HepG2 (cell line): ENCODE results near the gene ZNF106. TPM values are rescaled to one million over a fixed set of nuclear protein-coding genes. Genes with fewer than 3 reads are reported as not detected.

Experiments
- CBX1 ChIP-seq: IDR thresholded peaks from one replicate; pipeline ENCODE4 v1.6.1; 2016; ENCODE audit warnings: antibody characterized with exemption, low read depth
- DMAP1 ChIP-seq: IDR thresholded peaks from 2 replicates; pipeline ENCODE4 v1.6.1; 2016
- FUBP1 ChIP-seq: sonication (generic); formaldehyde crosslinking; IDR thresholded peaks from 2 replicates; pipeline ENCODE4 v1.5.1; 2020; ENCODE audit warnings: missing genetic modification reagents, mild to moderate bottlenecking, borderline replicate concordance
- KLF15 ChIP-seq: sonication (generic); formaldehyde crosslinking; IDR thresholded peaks from 2 replicates; pipeline ENCODE4 v1.8.1; 2023; ENCODE audit warnings: borderline replicate concordance, mild to moderate bottlenecking, inconsistent platforms, missing genetic modification reagents, mixed read lengths
- PITX1 ChIP-seq: sonication (generic); formaldehyde crosslinking; IDR thresholded peaks from 2 replicates; pipeline ENCODE4 v1.5.1; 2020; ENCODE audit warnings: mild to moderate bottlenecking, missing genetic modification reagents
- SAP130 ChIP-seq: IDR thresholded peaks from 2 replicates; pipeline ENCODE4 v1.6.1; 2016; ENCODE audit warnings: low read depth
- TBX2 ChIP-seq: sonication (generic); formaldehyde crosslinking; IDR thresholded peaks from 2 replicates; pipeline ENCODE4 v1.5.0; 2020; ENCODE audit warnings: missing genetic modification reagents, mild to moderate bottlenecking, borderline replicate concordance
- ZBTB7A ChIP-seq: sonication (generic); formaldehyde crosslinking; IDR thresholded peaks from 2 replicates; pipeline ENCODE4 v1.8.0; 2022; ENCODE audit warnings: mild to moderate bottlenecking, missing genetic modification reagents
- ZNF225 ChIP-seq: sonication (generic); formaldehyde crosslinking; IDR thresholded peaks from 2 replicates; pipeline ENCODE4 v1.4.0; 2020; ENCODE audit warnings: mild to moderate bottlenecking, missing genetic modification reagents
- ZNF251 ChIP-seq: sonication (generic); formaldehyde crosslinking; IDR thresholded peaks from 2 replicates; pipeline ENCODE4 v1.9.0; 2021; ENCODE audit warnings: mild to moderate bottlenecking, missing genetic modification reagents
- ZNF576 ChIP-seq: sonication (generic); formaldehyde crosslinking; IDR thresholded peaks from 2 replicates; pipeline ENCODE4 v1.4.0; 2020; ENCODE audit warnings: mild to moderate bottlenecking, missing genetic modification reagents
- ZNF670 ChIP-seq: sonication (generic); formaldehyde crosslinking; IDR thresholded peaks from 2 replicates; pipeline ENCODE4 v1.8.0; 2022; ENCODE audit warnings: mild to moderate bottlenecking, missing genetic modification reagents, borderline replicate concordance
- ZNF710 ChIP-seq: sonication (generic); formaldehyde crosslinking; IDR thresholded peaks from 2 replicates; pipeline ENCODE4 v1.5.0; 2020; ENCODE audit warnings: mild to moderate bottlenecking, missing genetic modification reagents, borderline replicate concordance
- ZNF713 ChIP-seq: sonication (generic); formaldehyde crosslinking; IDR thresholded peaks from 2 replicates; pipeline ENCODE4 v1.4.0; 2020; ENCODE audit warnings: mild to moderate bottlenecking, missing genetic modification reagents
- polyA plus RNA-seq, 8 experiments: library from polyadenylated mRNA; depleted of rRNA in 3 of 8; stranded (reverse) in 7 of 8; unstranded in 1 of 8; fragments of >200 nt; fragmentation: Illumina TruSeq in 4 of 8; extraction: Trizol in 4 of 8; gene quantifications; 2 replicates each; pipeline versions ENCODE4 v1.2.1 to v1.2.3, GENCODE V29; 2011 to 2016; ENCODE audit warnings: low read depth in 4 of 8, missing spikeins in 1 of 8, mixed read lengths in 1 of 8; ENCODE audit not compliant: insufficient read depth in 1 of 8
- total RNA-seq, 5 experiments: library from RNA; depleted of rRNA; stranded (reverse); fragments of >200 nt; fragmentation: Illumina TruSeq; extraction: Trizol; gene quantifications; 2 replicates each; pipeline ENCODE4 v1.2.3, GENCODE V29; 2016; ENCODE audit warnings: low read depth in 1 of 5
- TF ChIP-seq, protein P1 (sequence below): sonication (generic); formaldehyde crosslinking; IDR thresholded peaks from 2 replicates; pipeline ENCODE4 v1.4.0; 2020; ENCODE audit warnings: missing genetic modification reagents, mild to moderate bottlenecking, borderline replicate concordance
- TF ChIP-seq, protein P2 (sequence below): sonication (generic); formaldehyde crosslinking; IDR thresholded peaks from 2 replicates; pipeline ENCODE4 v1.5.0; 2020; ENCODE audit warnings: mild to moderate bottlenecking, missing genetic modification reagents, borderline replicate concordance

Gene ZNF106
- total and polyA plus RNA-seq, 2 of the 13 experiments (the other 11 are each of a cell fraction or from before 2014, with no cell fraction given): 12.5 to 35.1 TPM

DNA sequence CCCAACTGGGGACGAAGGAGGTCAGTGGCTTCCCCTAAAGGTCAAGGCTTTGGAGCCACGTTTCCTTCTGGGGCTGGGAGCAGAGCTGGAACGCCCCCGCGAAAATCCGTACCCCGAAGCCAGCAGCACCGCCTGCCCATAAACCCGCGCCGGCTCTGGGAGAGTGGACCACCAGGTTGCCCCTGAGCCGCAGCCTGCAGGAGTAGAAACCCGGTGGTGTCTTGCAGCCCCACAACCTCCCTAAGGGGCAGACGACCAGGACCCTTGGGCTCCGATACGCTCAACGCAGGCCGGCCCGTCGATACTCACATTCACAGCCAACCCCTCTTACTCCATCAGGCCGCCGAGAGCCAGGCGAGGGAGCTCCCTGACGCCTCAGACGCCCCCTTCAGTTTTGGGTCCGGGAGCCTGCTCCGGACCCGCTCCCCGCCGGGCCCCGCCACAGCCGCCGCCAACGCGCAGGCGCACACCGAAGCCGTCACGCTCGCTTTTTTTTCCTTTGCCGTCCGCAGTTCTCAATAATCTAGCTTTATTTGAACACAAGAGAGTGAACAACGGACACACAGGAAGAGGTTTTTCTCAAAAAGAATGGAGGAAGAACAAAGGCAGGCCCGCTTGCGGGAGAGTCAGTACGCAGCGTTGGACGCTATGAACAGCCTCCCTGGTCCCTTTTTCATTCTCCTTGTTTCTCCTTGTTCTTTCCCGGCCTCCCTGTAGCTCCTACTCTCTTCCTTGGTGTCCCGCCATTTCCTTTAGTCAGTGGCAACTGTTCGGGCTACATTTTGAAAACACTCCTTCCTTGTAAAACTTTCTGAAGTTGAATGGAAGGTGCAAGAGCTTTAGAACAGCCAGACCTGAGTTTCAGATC is at the start of gene ZNF106 (continued):
- TF ChIP-seq, protein P1, sequence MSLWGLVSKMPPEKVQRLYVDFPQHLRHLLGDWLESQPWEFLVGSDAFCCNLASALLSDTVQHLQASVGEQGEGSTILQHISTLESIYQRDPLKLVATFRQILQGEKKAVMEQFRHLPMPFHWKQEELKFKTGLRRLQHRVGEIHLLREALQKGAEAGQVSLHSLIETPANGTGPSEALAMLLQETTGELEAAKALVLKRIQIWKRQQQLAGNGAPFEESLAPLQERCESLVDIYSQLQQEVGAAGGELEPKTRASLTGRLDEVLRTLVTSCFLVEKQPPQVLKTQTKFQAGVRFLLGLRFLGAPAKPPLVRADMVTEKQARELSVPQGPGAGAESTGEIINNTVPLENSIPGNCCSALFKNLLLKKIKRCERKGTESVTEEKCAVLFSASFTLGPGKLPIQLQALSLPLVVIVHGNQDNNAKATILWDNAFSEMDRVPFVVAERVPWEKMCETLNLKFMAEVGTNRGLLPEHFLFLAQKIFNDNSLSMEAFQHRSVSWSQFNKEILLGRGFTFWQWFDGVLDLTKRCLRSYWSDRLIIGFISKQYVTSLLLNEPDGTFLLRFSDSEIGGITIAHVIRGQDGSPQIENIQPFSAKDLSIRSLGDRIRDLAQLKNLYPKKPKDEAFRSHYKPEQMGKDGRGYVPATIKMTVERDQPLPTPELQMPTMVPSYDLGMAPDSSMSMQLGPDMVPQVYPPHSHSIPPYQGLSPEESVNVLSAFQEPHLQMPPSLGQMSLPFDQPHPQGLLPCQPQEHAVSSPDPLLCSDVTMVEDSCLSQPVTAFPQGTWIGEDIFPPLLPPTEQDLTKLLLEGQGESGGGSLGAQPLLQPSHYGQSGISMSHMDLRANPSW (CRISPR knock-in tag): no peak; the same call in 1 of the 2 replicates
- TF ChIP-seq ZNF251 (CRISPR knock-in tag) (no peak), ZNF576 (CRISPR knock-in tag) (no peak), ZNF225 (peak; percentile 55; the same call in 1 of the 2 replicates), CBX1 (peak; percentile 49), TBX2 (peak; percentile 85; the same call in 1 of the 2 replicates), KLF15 (CRISPR knock-in tag) (no peak; the same call in 1 of the 2 replicates), DMAP1 (CRISPR knock-in tag) (peak; percentile 84), ZNF670 (peak; percentile 94), SAP130 (CRISPR knock-in tag) (peak; percentile 94), ZNF710 (CRISPR knock-in tag) (peak; percentile 79; the same call in 1 of the 2 replicates), PITX1 (CRISPR knock-in tag) (peak; percentile 58; the same call in 1 of the 2 replicates), ZNF713 (CRISPR knock-in tag) (0 out of 2 replicates have a peak, but pooled peaks have one; percentile 79), ZBTB7A (CRISPR knock-in tag) (0 out of 2 replicates have a peak, but pooled peaks have one; percentile 13), FUBP1 (CRISPR knock-in tag) (peak; percentile 59; the same call in 1 of the 2 replicates)
- TF ChIP-seq, protein P2, sequence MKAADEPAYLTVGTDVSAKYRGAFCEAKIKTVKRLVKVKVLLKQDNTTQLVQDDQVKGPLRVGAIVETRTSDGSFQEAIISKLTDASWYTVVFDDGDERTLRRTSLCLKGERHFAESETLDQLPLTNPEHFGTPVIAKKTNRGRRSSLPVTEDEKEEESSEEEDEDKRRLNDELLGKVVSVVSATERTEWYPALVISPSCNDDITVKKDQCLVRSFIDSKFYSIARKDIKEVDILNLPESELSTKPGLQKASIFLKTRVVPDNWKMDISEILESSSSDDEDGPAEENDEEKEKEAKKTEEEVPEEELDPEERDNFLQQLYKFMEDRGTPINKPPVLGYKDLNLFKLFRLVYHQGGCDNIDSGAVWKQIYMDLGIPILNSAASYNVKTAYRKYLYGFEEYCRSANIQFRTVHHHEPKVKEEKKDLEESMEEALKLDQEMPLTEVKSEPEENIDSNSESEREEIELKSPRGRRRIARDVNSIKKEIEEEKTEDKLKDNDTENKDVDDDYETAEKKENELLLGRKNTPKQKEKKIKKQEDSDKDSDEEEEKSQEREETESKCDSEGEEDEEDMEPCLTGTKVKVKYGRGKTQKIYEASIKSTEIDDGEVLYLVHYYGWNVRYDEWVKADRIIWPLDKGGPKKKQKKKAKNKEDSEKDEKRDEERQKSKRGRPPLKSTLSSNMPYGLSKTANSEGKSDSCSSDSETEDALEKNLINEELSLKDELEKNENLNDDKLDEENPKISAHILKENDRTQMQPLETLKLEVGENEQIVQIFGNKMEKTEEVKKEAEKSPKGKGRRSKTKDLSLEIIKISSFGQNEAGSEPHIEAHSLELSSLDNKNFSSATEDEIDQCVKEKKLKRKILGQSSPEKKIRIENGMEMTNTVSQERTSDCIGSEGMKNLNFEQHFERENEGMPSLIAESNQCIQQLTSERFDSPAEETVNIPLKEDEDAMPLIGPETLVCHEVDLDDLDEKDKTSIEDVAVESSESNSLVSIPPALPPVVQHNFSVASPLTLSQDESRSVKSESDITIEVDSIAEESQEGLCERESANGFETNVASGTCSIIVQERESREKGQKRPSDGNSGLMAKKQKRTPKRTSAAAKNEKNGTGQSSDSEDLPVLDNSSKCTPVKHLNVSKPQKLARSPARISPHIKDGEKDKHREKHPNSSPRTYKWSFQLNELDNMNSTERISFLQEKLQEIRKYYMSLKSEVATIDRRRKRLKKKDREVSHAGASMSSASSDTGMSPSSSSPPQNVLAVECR (CRISPR knock-in tag): peak; percentile 85
